Lung (tissue), 12 donors: Measurements from ENCODE around the gene COL4A1. TPM values are rescaled to one million over a fixed set of nuclear protein-coding genes. Genes with fewer than 3 reads are reported as not detected.

Source experiments
- ATAC-seq: fragments of 200-7000 bp; cut with Tn5 transposase; one replicate; pipeline ENCODE4 v1.9.1; 2020; ENCODE audit warnings: moderate number of reproducible peaks; ENCODE audit not compliant: insufficient read depth, low FRiP score
- DNase-seq, 3 donors: peaks; one replicate each; pipeline ENCODE4 v3.0.0-alpha.2; 2013 to 2017
- H3K27ac ChIP-seq, 2 donors: one replicate each; pipeline ENCODE4 v1.5.1; 2013; ENCODE audit warnings: mild to moderate bottlenecking in 2 of 2, moderate library complexity in 2 of 2, control low read depth in 1 of 2, inconsistent platforms in 1 of 2, low read depth in 1 of 2, low read length in 1 of 2
- H3K27me3 ChIP-seq, 3 donors: one replicate each; pipeline ENCODE4 v1.5.1; 2013; ENCODE audit warnings: low read length in 2 of 3; ENCODE audit not compliant: control insufficient read depth in 3 of 3, insufficient read depth in 3 of 3
- H3K36me3 ChIP-seq, 4 donors: one replicate each; pipeline ENCODE4 v1.5.1; 2013; ENCODE audit warnings: low read length in 4 of 4, mild to moderate bottlenecking in 1 of 4, moderate library complexity in 1 of 4; ENCODE audit not compliant: control insufficient read depth in 4 of 4, insufficient read depth in 4 of 4
- H3K4me1 ChIP-seq, 5 donors: one replicate each; pipeline ENCODE4 v1.5.1; 2013; ENCODE audit warnings: low read length in 5 of 5, mild to moderate bottlenecking in 2 of 5, moderate library complexity in 1 of 5; ENCODE audit not compliant: control insufficient read depth in 5 of 5, insufficient read depth in 5 of 5
- H3K4me3 ChIP-seq: one replicate; pipeline ENCODE4 v1.5.1; 2013; ENCODE audit warnings: mild to moderate bottlenecking, control low read depth, moderate library complexity
- H3K9ac ChIP-seq, 2 donors: one replicate each; pipeline ENCODE4 v1.5.1; 2013; ENCODE audit warnings: low read length in 2 of 2, control low read depth in 1 of 2; ENCODE audit not compliant: insufficient read depth in 1 of 2
- H3K9me3 ChIP-seq, 4 donors: one replicate each; pipeline ENCODE4 v1.5.1; 2013; ENCODE audit warnings: low read length in 3 of 4, mild to moderate bottlenecking in 1 of 4, moderate library complexity in 1 of 4; ENCODE audit not compliant: control insufficient read depth in 4 of 4, insufficient read depth in 3 of 4
- whole genome bisulfite sequencing, 2 donors: extraction: QIAGEN DNeasy Blood & Tissue Kit; methylation state at CpG; one replicate each; pipeline ENCODE4 v1.1.7; 2013; 5-methylcytosine and 5-hydroxymethylcytosine counted together
- polyA plus RNA-seq, 2 donors: library from polyadenylated mRNA; stranded (reverse); fragments of 200-250 nt; gene quantifications; one replicate each; pipeline ENCODE4 v1.2.1, GENCODE V29; 2013
- total RNA-seq, 2 donors: library from RNA; depleted of rRNA in 1 of 2; stranded (reverse); fragments of >200 nt in 1 of 2; gene quantifications; one replicate each; pipeline ENCODE4 v1.2.1, GENCODE V29; 2014 to 2021
- TF ChIP-seq, protein P1 (sequence below): IDR thresholded peaks from 2 replicates; pipeline ENCODE4 v1.5.1; 2012; ENCODE audit warnings: mild to moderate bottlenecking; ENCODE audit errors: control extremely low read depth, extremely low read depth
- donor health status: control.
- donor health status: control.
- donor health status: Bipolar disorder and iron deficiency.
- donor health status: healthy.
- donor health status: DM: yes; HTN: yes; CAD: no.

The COL4A1 gene
- total and polyA plus RNA-seq, 4 donors = 114 to 1,051 (median 318) TPM

DNA sequence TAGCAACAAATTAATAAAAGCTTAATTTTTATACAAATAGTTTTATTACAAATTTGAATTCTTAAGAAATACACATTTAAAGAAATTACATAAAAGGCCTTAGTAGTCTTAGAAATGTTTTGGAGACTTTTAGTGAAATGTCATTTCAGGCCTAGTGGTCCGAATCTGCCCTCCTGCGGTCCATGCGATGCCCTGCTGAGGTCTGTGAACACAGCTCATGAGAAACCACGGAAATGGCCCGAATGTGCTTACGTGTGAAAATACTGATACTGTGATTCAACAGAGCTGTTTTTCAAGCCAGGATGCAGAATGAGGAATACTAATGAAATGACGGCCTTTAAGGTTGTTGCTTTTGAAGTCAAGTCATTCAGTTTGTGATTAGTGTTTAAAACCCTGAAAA, 157.9 kb downstream of the COL4A1 start:
- TF ChIP-seq, protein P1, sequence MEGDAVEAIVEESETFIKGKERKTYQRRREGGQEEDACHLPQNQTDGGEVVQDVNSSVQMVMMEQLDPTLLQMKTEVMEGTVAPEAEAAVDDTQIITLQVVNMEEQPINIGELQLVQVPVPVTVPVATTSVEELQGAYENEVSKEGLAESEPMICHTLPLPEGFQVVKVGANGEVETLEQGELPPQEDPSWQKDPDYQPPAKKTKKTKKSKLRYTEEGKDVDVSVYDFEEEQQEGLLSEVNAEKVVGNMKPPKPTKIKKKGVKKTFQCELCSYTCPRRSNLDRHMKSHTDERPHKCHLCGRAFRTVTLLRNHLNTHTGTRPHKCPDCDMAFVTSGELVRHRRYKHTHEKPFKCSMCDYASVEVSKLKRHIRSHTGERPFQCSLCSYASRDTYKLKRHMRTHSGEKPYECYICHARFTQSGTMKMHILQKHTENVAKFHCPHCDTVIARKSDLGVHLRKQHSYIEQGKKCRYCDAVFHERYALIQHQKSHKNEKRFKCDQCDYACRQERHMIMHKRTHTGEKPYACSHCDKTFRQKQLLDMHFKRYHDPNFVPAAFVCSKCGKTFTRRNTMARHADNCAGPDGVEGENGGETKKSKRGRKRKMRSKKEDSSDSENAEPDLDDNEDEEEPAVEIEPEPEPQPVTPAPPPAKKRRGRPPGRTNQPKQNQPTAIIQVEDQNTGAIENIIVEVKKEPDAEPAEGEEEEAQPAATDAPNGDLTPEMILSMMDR = no peak
- Histone ChIP-seq H3K27ac (no peak overlapping the region), H3K4me3 (no peak overlapping the region), H3K9ac (no peak overlapping the region), H3K27me3 (no peaks in the 10 kb centered on the region), H3K4me1 (no peaks in the 10 kb centered on the region), H3K36me3 (peaks cover 12 to 46% (median 15%) of the 10 kb centered on the region in 4 donors), H3K9me3 (no peaks in the 10 kb centered on the region)
- DNase-seq = no peak
- no peak for ATAC-seq
- 94% methylated on average over 7 of the region's 7 CpGs for WGBS, 2 donors

DNA sequence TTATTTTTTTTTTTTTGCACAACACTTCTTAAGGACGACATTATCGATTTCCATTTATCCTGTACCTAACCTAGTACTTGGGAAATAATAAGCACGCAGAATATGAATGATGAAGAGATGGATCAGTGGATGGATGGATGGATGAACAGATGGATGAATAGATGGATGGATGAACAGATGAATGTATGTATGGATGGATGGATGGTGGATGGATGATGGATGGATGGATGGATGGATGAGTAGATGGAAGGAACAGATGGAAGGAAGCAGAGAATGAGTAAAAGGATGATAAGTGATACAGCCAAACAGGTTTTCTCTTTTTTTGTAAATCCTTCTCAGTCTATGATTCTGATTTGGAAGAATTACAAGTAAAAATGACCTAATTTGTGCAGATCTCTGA, 166.9 kb downstream of the COL4A1 start:
- H3K27me3 ChIP-seq = peaks cover 0 to 8% (median 6%) of the 10 kb centered on the region in 3 donors
- WGBS, 2 donors = 90 to 91% methylated on average over 3 of the region's 3 CpGs

DNA sequence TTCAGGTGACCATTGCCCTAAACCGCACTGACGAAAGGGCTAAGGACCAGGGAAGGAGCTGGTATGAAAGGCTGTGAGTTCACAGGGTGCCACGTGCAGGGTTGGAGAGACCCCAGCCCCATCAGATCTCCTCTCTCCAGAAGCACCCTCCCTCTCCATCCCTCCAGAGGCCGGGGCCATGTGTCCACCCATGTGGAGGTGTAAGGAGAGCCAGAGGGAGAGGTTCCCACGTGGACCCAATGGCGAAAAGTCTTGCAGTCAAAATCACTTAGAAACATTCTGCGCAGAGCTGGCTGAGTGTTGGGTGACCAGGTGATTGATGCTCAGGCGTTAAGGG, 168.3 kb downstream of the COL4A1 start:
- no peak for ATAC-seq

More for the DNA sequence above, 166.9 kb downstream of the COL4A1 start:
- TF ChIP-seq, protein P1 = no peak
- Histone ChIP-seq H3K27ac (no peak overlapping the region), H3K4me1 (peaks cover 0 to 21% (median 0%) of the 10 kb centered on the region in 5 donors), H3K9me3 (no peaks in the 10 kb centered on the region), H3K4me3 (no peak overlapping the region), H3K36me3 (no peaks in the 10 kb centered on the region), H3K9ac (no peak overlapping the region)
- ATAC-seq (no peak), DNase-seq (no peak)

More for the DNA sequence above, 168.3 kb downstream of the COL4A1 start:
- H3K9ac ChIP-seq = no peak overlapping the region
- TF ChIP-seq, protein P1 = no peak
- H3K27ac ChIP-seq = peak overlapping the region; percentile 43 to 87
- WGBS, 2 donors = 27 to 38% methylated on average over 8 of the region's 8 CpGs
- H3K4me3 ChIP-seq = peak overlapping the region; percentile 46
- H3K4me1 ChIP-seq = peaks cover 0 to 21% (median 0%) of the 10 kb centered on the region in 5 donors
- DNase-seq = no peak
- no peaks in the 10 kb centered on the region for H3K36me3 ChIP-seq
- H3K27me3 ChIP-seq = peaks cover 0 to 8% (median 6%) of the 10 kb centered on the region in 3 donors
- H3K9me3 ChIP-seq = no peaks in the 10 kb centered on the region
